HG02623 (cell line): Measurements from ENCODE around the gene NUDCD3.

Experiments used
- ATAC-seq: cut with Tn5 transposase; IDR thresholded peaks from one replicate; pipeline ENCODE4 v1.9.1; 2021; ENCODE audit warnings: moderate library complexity; ENCODE audit not compliant: unreplicated experiment

The NUDCD3 gene

DNA sequence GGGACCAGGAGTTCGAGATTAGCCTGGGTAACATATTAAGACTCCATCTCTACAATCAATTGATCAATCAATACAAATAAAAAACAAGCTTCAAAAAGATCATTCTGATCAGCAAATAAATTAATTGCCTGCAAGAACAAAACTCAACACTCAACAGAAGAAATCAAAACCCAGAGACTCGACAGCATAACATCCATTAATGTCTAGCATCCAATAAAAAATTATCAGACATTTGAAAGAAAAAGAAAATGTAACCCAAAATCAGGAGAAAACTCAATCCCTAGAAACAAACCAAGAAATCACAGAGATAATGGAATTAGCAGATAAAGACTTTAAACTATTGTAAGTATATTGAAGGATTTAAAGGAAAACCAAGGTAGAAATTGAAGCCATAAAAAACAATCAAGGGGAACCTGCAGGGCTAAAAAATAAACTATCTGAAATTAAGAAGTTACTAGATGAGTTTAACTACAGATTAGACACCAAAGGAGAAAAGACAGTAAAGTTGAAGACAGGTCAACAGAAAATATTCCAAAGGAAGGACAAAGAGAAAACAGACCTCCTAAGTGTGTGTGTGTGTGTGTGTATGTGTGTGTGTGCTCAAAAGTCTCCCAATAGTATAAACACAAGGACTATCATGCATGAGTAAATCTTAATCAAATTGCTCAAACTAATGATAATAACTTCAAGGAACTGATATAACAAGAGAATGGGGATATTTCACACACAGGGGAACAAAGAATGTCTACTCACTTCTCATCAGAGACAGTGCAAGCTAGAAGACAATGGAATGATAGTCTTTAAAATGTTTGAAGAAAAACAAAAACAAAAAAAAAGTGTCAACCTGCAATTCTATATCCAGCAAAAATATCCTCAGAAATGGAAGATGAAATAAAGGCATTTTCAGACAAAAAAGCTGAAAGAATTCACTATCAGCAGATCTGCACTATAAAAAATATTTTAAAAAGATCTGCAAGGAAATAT, 7.7 kb downstream of the NUDCD3 start:
- ATAC-seq, result no peak

DNA sequence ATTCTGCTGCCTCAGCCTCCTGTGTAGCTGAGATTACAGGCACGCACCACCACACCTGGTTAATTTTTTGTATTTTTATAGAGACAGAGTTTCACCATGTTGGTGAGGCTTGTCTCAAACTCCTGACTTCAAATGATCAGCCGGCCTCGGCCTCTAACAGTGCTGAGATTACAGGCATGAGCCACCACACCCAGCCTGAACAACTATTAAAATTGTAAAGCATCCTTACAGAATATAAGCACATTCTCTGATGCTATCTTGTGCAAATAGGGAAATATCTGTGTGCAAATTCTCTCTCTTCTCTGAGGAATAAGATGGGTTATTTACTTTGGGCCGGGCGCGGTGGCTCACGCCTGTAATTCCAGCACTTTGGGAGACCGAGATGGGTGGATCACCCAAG, 12.5 kb downstream of the NUDCD3 start:
- ATAC-seq, result no peak

- peak; percentile 53 for ATAC-seq
These were observed 13.2 kb downstream of the NUDCD3 start for GRCh38 chr7:44477063-44477830.

DNA sequence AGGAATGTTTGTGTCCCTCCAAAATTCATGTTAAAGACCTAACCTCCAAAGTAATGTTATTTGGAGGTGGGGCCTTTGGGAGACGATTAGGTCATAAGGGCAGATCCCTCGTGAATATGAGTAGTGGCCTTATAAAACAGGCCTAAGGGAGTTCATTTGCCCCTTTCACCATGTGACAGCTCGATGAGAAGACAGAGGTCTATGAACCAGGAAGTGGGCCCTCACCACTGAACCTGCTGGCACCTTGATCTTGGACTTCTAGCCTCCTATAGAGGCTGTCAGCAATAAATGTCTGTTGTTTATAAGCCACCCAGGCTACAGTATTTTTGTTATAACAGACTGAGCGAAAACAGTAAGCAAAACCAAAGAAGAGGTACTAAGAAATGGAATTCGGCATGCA, 14.1 kb downstream of the NUDCD3 start:
- no peak for ATAC-seq

DNA sequence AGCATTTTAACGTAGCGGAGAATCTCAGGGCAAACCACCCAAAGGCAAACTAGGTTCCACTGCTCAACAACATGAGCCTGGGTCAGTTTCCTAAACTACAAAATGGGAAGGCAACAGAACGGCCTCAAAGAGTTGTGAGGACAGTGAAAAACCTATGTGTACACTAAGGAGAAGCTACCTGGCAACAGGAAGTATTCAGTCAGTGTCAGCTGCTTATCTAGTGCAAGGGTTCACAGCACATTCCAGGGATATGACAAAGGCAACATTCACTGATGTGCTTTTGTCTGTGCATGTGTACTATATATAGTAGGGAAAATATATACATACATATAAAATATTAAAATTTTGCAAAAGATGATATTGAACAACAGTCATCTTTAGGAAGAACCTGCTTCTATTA, 17.2 kb downstream of the NUDCD3 start:
- ATAC-seq, result no peak

GRCh38 chr7:44472843-44473242, 17.6 kb downstream of the NUDCD3 start:
- ATAC-seq, result no peak

- ATAC-seq, result no peak
These were observed 18.6 kb downstream of the NUDCD3 start for GRCh38 chr7:44471850-44472249.

DNA sequence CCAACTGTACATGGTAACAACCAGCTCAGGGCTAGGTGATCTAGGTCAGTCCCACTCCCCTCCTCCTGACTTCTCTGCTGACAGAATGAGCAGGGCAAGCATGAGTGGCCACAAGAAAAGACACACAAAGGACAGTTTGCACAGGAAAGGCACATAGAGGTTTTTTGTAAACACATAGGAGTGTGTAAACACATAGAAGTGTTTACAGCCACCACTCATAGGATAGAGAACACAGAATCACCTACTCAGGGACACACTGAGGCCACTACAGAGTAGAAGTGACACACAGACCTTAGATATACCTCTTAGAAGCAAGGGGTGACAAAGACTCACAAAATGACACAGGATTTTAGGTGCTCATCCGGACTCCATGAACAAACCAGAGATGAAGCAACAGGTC, 19.0 kb downstream of the NUDCD3 start:
- ATAC-seq, result no peak

DNA sequence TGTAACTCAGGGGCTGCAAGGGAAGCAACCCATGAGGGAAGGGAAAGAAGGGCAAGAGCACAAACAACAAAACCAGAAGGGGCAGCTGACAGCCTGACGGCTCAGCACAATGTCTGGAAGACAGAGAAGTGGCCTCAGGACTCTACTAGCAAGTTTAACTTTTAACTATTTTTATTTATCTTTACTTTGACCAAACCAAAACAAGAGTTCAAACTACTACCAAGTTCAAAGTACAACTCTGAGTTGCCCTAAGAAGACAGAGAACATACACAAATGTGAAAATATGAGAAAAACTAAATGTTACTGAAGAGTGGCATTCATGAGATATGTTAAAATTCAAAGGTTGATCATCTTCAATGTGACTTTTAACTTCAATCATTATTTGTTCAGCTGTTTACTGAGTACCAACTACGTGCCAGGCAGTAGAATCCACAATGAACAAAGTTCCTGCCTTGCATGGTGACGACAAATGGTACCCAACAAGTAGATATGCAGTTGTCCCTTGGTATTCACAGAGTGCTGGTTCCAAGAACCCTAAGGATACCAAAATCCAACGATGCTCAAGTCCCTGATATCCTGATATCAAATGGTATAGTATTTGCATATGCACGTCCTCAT, 19.7 kb downstream of the NUDCD3 start:
- ATAC-seq, result no peak

DNA sequence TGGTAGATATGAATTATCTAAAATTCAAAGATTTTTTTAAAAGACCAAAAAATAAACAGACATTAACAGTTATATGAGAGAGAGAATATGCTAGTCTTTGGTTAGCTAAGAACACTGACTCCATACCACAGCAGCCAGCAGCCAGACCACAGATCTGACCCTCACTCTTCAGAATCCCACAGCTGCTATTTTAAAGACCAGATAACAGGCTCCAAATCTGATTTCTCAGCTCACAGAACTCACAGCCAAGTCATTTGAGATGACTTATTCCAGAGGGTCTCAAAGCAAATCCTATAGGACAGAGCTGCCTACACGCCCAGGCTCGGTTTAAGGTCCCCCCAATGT, 20.4 kb downstream of the NUDCD3 start:
- no peak for ATAC-seq

GRCh38 chr7:44469461-44470134, 20.9 kb downstream of the NUDCD3 start:
- no peak for ATAC-seq

- no peak for ATAC-seq
These were observed 23.3 kb downstream of the NUDCD3 start for GRCh38 chr7:44467217-44467548.

GRCh38 chr7:44466300-44467216, 23.9 kb downstream of the NUDCD3 start:
- no peak for ATAC-seq

DNA sequence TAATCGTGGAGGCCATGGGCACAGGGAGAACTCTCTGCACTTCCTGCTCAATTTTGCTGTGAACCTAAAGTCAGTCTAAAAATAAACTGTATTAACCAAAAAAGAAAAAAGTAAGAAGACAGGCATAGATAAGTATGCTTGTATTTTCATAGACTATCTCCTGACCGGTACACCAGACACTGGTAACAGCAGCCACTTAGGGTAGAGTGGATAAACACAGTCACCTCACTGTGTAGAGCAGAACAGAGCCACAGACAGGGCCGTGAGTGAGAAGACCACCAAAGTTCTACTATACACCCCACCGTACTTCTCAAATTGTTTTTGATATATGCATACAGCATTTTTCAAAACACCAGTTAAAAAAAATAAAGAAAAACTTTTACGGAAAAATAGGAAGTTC, 25.0 kb downstream of the NUDCD3 start:
- ATAC-seq, result no peak

DNA sequence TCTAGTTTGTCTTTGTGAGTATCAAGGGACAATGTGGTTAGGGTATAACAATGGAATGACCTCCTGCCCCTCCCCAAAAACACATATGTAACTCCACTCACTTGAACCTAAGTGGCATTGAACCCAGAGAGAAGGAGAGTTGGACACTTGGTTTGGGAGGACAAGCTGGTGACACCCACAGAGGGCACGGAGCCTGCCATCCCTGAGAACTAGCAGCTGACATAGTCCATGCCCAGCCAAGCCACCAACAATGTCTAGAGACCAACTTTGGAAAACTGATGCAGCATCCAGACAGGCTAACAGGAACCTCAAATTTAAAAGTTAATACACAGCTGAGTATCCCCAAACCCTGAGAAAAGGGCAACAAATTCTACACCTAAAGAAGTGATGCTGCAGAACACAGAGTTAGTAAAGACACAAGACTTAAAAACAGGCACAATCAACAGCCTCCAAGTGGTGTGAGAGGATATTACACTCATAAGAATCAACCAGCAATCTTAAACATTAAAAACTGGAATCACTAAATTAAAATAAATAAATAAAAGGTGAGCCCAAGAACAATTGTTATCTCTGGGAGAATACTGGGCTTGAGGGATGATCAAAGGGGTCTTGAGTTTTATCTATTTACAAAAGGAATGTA, 27.2 kb downstream of the NUDCD3 start:
- ATAC-seq, result no peak

- no peak for ATAC-seq
These were observed 29.1 kb downstream of the NUDCD3 start for GRCh38 chr7:44461387-44461786.

DNA sequence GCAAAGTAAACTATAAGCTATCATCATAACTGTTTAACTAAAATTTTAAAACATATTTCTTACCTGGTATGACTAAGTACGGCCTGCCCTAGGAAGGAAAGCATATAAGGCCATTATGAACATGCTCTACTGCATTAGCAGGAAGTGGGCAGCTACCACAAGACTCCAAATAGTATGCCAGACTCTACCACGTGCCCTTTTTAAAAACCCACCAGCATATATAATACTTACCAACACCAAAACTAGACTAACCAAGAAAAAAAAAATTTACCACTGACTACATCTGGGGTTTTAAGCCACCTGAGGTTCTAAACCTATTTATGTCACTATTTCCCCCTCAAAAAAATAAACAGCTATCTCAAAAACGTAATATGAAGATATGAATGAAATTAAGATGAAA, 30.1 kb downstream of the NUDCD3 start:
- peak; percentile 94 for ATAC-seq

DNA sequence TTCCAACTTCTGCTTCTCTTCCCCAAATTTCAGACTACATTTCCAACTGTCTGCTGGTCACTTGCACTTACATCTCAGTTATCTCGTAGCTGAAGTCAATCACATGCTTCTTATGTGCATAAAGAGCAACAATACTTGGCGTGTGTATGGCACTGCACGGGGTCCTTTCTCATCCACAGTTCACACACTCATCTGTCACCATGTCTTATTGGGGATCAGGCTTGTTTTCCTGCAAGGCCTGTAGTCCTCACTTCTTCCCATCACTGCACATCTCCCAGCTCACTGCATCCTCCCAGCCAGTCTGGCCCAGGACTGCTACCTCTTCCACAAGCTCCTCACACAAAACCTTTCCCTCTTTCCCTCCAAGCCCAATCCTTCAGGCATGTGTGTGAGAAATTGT, 35.3 kb downstream of the NUDCD3 start:
- no peak for ATAC-seq

GRCh38 chr7:44454348-44454747, 36.1 kb downstream of the NUDCD3 start:
- ATAC-seq, result no peak

- no peak for ATAC-seq
These were observed 39.3 kb downstream of the NUDCD3 start for GRCh38 chr7:44451123-44451522.
